Activated CD4-positive, alpha-beta T cell treated with anti-CD3 and anti-CD28 coated beads, Interleukin-10, Interleukin-2, amounts not matched to agents 100 ng/mL and 50 ng/mL, durations not matched to agents 16 hours and 8 hours (primary cell): ENCODE results near the gene TELO2.
"Not testable (repeated sequence)": the region's sequence is repeated elsewhere in the genome, so short reads cannot be mapped to it uniquely, and the experiment has no call there.

Experiments used
- DNase-seq: peaks from one replicate; pipeline ENCODE4 v3.0.0-alpha.2; 2020

TELO2 gene

DNA sequence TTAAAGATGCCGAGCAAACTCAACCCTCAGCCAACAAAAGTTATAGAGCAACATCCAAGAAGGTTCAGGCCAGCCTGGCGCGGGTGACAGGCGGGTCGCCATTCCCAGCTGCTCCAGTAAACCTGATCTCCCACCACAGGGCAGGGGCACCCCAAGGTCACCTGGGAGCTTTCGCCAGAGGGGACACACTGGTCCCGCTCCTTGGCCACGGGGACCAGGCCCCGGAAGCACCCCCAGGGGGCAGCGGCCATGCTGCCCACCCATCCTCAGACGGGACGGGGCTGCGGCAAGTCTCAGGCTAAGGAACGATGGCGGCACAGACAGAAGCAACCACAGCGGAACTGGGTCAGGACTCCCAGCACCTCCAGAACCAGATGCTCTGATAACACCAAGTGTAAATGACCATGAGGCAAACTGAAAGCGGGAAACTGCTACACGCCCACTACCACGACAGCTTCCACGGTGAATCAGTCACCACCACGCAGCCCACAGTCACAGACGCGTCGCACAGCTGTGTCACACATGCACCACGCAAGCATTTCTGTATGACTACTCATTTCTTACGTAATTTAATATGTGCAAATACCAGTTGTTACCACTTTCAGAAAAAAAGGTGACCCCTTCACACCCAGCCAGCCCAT lies 34.7 kb upstream of the TELO2 start:
- peak; percentile 34 for DNase-seq

DNA sequence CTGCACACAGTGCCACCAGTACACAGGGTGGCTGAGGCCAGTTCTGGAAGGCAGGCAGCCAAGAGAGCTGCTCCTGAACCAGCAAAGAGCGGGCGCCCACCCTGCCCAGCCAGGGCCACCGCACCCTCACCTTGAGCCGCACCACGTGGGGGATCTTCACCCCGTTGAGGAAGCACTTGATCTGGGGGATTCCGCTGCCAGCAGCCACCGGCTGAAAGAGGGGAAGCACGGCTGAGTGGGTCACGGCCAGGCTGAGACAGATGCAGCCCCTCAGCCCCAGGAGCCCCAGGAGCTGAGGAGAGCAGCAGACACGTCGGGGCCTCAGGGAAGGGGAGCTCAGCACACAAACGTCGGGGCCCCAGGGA lies 34.2 kb upstream of the TELO2 start:
- DNase-seq = no peak

- DNase-seq = no peak
Measured at GRCh38 chr16:1459967-1460366, 33.2 kb upstream of the TELO2 start.

DNA sequence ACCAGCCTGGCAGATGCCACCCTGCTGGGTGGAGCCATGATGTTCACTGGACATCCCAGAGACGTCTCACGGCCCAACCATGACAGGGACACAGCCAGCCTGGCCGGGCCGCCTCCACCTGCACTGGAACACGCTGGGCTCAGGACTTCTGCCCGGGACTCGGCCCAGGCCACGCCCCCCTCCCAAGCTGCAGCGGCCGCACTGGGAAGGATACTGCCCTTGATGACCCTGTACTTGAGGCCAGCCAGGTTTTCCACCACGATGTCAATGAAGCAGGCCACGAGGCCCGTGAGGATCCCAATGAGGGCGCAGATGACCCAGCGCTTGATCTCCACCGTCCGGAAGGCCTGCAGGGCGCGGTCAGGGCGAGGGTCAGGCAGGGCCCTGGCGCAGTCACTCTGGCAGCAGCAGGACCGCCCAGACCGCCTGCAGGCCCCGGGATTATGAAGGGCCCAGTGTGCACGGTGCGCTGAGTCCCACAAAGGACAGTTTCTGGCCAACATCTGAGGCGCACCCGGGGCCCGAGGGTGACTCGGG lies 32.5 kb upstream of the TELO2 start:
- DNase-seq = no peak

DNA sequence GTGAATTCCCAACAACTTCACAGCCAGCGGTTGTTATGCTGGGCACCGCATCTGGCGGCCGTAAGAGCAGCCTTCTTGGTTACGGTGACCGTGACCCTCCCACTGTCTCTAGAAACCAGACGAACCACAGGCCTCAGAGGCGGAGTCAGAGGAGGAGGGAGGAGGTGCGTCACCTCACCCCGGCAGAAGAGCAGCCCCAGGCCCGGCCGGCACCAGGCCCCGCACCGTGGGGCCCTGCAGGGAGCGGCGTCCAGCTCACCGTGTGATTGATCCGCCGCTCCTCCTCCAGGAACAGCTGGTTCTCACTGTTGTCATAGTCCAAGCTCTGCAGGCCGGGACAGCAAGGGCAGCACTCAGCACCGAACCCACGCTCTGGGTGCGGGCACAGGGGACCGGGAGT lies 32.0 kb upstream of the TELO2 start:
- DNase-seq = no peak

DNA sequence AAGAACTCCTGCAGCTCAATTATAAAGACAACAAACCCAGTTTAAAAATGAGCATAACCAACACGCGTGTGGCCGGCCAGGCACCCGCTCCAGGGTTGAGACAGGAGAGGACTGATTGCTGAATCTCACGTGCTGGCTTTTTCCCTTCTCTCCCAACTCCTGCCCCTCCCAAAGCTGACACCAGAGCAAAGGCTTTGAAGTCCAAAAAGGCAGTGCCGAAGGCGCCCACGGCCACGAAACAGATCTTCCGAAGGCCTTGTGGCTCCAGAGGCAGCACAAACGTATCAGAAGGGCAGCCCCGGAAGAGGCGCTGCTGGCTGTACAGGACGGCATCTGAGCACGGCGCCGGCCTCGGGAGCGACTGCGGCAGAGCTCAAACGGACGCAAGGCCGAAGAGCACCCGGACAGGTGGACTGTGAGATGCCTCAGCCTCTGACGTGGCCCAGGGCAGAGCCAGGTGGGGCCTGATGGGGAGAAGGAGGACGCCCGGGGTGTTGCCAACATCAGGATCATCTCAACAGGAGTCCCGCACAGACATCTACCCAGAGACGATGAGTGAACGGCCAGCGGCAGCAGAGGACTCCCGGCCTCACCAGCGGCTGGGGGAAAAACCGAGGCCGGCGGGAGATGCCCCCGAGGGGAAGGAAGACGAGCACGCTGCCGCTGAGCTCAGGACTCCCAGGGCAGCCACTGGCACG lies 28.8 kb upstream of the TELO2 start:
- DNase-seq = no peak

DNA sequence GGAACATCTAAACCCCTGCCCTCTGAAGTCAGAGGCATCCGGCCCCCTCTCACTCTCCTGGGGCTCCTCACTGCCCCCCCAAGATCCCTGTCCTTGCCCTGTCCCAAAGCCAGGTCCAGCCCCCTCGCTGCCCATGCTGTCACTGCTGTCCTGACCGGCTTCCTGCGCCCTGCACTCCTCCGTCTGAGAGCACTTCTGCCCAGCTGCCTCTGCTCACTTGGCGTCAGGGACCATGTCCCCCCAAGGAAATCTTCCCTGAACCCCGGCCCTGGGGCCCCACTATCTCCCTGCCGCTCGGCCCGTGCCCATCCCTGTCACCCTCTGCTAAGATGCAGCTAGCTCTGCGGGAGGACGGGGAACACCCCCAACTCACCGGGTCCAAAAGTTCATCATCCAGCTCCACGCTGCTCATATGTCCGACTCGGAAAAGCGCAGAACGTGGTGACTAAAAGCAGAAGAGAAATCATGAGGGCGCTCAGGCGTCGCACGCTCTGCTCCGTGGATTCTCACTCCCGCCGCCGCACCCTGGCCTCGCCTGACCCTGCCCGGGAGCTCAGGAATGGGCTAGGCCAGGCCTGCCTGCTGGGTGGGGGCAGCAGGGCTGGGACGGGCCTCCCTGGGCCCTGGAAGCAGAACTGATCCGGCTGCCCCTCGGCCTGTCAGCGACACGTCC lies 28.1 kb upstream of the TELO2 start:
- DNase-seq = no peak

DNA sequence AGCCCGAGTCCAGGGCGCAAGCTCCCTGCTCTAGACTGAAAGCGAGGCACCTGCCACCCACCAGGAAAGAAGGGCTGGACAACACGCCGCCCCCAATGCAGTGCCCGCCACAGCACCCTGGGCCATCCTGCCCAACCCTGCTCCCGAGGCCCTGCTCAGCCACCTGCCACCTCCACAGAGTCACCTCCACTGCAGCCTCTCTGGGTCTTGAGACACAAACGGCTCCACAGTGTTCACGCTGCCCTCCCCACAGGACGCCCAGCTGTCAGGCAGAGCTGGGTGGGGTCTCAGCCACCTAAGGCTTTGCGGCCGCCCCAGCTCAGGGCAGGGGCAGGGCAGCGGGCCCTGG lies 27.6 kb upstream of the TELO2 start:
- DNase-seq = no peak

DNA sequence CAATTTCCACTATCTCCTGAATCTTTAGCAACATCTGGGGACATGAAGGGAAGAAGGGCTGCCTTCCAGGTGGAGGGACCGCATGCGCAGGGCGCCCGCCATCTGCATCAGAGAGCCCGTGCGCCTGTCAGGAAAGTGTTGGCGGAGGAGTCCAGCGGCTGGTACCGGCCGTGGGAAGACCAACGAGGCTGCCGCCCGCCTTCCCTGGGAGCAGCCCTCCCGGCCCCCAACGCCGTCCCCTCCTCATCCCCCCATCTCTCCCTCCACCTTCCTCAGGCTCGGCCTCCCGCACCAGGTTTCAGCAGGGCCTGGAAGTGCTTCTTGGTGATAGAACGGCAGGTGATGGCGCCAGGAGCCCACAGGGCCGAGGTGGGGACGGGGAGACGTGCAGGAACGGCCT lies 27.1 kb upstream of the TELO2 start:
- no peak for DNase-seq

GRCh38 chr16:1466968-1467521 lies 26.1 kb upstream of the TELO2 start:
- DNase-seq = no peak

DNA sequence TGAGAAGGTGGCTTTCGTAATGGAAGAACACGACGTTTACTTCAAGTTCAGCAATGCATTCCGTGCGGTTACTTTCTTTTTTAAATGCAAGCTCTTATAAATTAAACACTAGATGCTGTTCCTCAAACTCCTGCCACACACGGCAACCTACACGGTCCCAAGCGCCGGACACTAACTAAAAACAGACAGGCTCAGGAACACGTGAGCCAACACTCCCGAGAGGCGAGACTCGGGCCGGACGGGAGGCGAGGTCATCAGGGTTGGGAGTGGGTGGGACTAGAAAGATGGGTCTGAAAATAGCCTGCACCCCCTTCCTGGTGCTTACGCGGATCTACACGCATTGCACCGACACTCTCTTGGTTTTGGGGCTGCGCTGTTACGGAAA lies 24.7 kb upstream of the TELO2 start:
- DNase-seq = no peak

GRCh38 chr16:1469141-1469540 lies 24.0 kb upstream of the TELO2 start:
- DNase-seq = not testable (repeated sequence)

- no peak for DNase-seq
Measured at GRCh38 chr16:1469693-1470201, 23.4 kb upstream of the TELO2 start.

DNA sequence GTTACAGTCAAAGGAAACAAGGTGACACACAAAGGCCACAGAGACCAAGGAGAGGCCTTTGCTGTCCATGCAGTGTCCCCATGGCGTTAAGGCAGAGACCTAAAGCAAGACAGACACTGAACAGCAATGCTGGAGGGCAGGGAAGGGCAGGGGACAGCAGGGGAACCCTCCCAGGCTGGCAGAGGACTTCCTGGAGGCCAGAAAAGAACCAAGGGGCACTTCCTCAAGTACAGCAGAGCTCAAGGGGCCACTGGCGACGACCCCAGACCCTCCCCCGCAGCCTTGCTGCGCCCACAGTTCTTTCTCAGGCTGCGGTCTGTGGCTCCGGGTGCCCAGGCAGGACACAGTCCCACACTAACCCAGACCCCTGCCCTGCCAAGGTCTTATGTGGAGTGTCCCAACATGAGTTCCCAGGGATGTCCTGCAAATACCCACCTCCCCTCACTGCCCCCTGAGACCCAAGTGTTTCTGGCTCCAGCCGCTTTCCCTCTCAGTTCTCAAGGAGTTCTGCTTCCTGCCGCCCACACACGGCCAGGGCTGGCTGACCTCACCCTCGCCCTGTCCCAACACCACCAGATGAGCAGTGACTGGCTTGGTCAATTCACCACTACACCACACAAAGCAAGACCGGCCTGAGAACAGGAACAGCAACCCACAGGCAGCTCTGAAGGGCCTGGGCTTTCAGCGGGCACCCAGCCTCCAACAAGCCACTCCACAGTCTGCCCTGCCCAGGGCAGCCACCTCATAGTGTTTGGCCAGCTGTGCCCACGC lies 22.5 kb upstream of the TELO2 start:
- DNase-seq = no peak

DNA sequence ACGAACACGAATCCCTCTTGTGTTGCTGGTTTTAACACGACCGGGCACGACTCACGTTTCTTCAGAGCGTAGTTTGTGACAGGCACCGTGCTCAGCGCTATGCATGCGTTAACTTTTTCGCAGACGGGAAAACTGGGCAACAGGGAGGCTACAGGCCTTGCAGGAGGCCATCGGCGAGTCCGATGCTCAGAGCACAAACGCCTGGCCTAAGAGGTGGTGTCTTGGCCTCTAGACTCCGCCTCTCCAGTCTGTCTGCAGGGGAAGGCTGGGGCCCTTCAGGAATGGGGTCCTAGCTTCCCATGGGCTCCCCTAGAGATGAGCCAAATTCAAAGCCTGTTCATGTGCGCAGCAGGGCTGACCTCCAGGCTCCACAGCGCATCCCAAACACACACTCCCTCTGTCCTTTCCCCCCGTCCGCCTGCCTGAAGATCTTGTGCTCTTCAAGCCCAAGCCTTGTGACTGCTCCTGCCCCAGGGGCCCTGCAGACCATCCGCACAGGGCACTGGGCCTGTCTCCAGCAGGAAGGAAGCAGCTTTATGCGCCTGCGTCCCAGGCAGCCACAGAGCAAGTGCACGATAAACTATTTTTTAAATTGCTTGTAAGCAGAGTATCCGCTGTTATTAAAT lies 21.5 kb upstream of the TELO2 start:
- no peak for DNase-seq

DNA sequence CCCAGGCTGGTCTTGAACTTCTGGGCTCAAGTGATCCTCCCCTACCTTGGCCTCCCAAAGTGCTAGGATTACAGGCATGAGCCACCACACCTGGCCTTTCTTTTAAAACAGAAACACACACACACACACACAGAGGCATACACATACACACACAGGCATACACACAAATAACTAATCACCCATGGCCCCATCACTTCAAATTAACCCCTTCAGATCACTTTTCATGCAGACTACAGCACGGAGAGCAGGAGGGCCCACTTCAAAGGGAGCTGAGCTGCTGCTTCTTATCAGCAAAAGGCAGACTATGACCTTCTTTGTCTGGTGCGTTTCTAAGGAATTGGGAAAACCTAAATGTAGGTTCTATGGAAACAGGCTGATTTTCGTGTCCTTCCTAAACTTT lies 20.2 kb upstream of the TELO2 start:
- DNase-seq = no peak

GRCh38 chr16:1474082-1474795 lies 18.9 kb upstream of the TELO2 start:
- no peak for DNase-seq

GRCh38 chr16:1474796-1475551 lies 18.2 kb upstream of the TELO2 start, which contains the start of gene CLCN7:
Gene CLCN7 (minus strand): TSS chr16:1475028. CDS start chr16:1474974, 54 bp downstream.
- peak; percentile 93 for DNase-seq

- DNase-seq = no peak
Measured at GRCh38 chr16:1475552-1476114, 17.5 kb upstream of the TELO2 start.

- DNase-seq = no peak
Measured at GRCh38 chr16:1477033-1477432, 16.1 kb upstream of the TELO2 start.

DNA sequence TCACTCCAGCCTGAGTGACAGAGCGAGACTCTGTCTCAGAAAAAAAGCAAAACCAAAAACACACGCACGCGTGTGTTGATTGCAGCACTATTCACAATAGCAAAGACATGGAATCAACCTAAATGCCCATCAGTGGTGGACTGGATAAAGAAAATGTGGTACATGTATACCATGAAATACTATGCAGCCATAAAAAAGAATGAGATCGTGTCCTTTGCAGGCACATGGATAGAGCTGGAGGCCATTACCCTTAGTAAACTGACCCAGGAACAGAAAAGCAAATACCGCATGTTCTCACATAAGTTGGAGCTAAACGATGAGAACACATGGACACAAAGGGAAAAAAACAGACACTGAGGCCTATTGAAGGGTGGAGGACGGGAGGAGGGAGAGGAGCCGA lies 14.2 kb upstream of the TELO2 start:
- not testable (repeated sequence) for DNase-seq
